ENCODE data around the gene FAM111A.

DNA sequence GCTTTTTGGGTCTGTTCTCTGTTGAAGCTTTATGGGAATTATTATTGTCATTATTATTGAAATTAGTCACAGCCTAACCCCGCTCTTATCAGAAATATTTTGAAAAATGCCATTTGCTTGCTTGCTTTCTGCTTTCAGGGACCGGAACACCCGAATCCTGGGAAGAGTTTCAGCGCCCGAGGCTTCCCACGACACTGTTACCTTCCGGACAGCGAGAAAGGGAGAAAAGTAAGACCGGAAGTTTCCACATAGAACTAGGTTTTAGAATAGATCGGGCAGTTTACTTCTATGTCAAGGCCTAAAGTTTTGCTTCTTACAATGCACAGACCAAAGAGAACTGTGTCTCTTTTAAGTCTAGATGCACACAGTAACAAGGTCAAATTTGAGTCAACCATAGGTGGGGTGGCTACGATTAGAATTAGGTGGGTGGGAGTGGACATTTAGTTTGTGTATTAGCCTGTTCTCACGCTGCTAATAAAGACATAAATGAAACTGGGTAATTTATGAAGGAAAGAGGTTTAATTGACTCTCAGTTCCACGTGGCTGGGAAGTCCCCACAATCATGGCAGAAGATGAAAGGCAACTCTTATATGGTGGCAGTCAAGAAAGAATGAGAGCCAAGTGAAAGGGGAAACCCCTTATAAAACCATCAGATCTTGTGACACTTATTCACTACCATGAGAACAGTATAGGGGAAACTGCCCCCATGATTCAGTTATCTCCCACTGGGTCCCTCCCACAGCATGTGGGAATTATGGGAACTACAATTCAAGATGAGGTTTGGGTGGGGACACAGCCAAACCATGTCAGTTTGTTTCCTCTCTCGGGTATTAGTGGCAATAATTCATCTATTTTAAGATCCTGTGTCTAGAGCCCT is 57.1 kb downstream of the FAM111A start:
- TF ChIP-seq, protein P1, sequence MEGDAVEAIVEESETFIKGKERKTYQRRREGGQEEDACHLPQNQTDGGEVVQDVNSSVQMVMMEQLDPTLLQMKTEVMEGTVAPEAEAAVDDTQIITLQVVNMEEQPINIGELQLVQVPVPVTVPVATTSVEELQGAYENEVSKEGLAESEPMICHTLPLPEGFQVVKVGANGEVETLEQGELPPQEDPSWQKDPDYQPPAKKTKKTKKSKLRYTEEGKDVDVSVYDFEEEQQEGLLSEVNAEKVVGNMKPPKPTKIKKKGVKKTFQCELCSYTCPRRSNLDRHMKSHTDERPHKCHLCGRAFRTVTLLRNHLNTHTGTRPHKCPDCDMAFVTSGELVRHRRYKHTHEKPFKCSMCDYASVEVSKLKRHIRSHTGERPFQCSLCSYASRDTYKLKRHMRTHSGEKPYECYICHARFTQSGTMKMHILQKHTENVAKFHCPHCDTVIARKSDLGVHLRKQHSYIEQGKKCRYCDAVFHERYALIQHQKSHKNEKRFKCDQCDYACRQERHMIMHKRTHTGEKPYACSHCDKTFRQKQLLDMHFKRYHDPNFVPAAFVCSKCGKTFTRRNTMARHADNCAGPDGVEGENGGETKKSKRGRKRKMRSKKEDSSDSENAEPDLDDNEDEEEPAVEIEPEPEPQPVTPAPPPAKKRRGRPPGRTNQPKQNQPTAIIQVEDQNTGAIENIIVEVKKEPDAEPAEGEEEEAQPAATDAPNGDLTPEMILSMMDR (conservative IDR thresholded peaks at IDR 0.05; ENCODE audit: low read depth, low read length) = no peak
- TF ChIP-seq EZH2 (IDR thresholded peaks at IDR 0.05; ENCODE audit: low read length, unreplicated experiment) = no peak
- TF ChIP-seq EZH2phosphoT487 (IDR thresholded peaks at IDR 0.05; ENCODE audit: borderline replicate concordance, low read length) = no peak

All from PC-3 (cell line).